CD14-positive monocyte (primary cell): Measurements from ENCODE around the gene ZGPAT. TPM values are rescaled to one million over a fixed set of nuclear protein-coding genes. Genes with fewer than 3 reads are reported as not detected.

Source experiments
- DNase-seq, 3 donors: peaks; one replicate each; pipeline ENCODE4 v3.0.0-alpha.2; 2011 to 2022
- H2AFZ ChIP-seq: 2 replicates; pipeline ENCODE4 v1.6.0; 2012; ENCODE audit warnings: mild to moderate bottlenecking, low read depth, low read length, inconsistent platforms; ENCODE audit not compliant: insufficient read depth, poor library complexity, severe bottlenecking
- H3K27ac ChIP-seq, 2 donors: 1 replicate in 1 of 2; 2 replicates in 1 of 2; pipeline ENCODE4 v1.5.1; 2012 to 2013; ENCODE audit warnings: low read length in 2 of 2, control low read depth in 1 of 2, inconsistent platforms in 1 of 2, low read depth in 1 of 2, mild to moderate bottlenecking in 1 of 2
- H3K27me3 ChIP-seq, 2 donors: one replicate each; pipeline versions ENCODE4 v1.6.0 to v1.6.1; 2011 to 2013; ENCODE audit warnings: low read length in 2 of 2; ENCODE audit not compliant: control insufficient read depth in 2 of 2, insufficient read depth in 2 of 2
- H3K36me3 ChIP-seq, 2 donors: replicated peaks in 1 of 2; 1 replicate in 1 of 2; 2 replicates in 1 of 2; pipeline versions ENCODE4 v1.5.1 to v1.6.1; 2012 to 2013; ENCODE audit warnings: low read length in 2 of 2, control low read depth in 1 of 2, inconsistent platforms in 1 of 2, mild to moderate bottlenecking in 1 of 2; ENCODE audit not compliant: insufficient read depth in 2 of 2, control insufficient read depth in 1 of 2
- H3K4me1 ChIP-seq, 2 donors: 1 replicate in 1 of 2; 2 replicates in 1 of 2; pipeline versions ENCODE4 v1.5.1 to v1.6.1; 2012 to 2013; ENCODE audit warnings: low read length in 2 of 2, control low read depth in 1 of 2, inconsistent platforms in 1 of 2, mild to moderate bottlenecking in 1 of 2, moderate library complexity in 1 of 2; ENCODE audit not compliant: insufficient read depth in 2 of 2, control insufficient read depth in 1 of 2
- H3K4me2 ChIP-seq: replicated peaks from 2 replicates; pipeline ENCODE3; 2012; ENCODE audit warnings: low read length, moderate library complexity, mild to moderate bottlenecking; ENCODE audit not compliant: poor library complexity, severe bottlenecking; ENCODE audit errors: extremely low read depth
- H3K4me3 ChIP-seq, 3 experiments: fragments of 200-600 bp in 1 of 3; sonication (generic) in 1 of 3; replicated peaks in 1 of 3; 1 replicate in 2 of 3; 2 replicates in 1 of 3; pipeline ENCODE4 v1.5.1; 2011 to 2013; ENCODE audit warnings: low read length in 3 of 3, mild to moderate bottlenecking in 3 of 3, control low read depth in 2 of 3, low read depth in 2 of 3, inconsistent platforms in 1 of 3, moderate library complexity in 1 of 3
- H3K79me2 ChIP-seq: 2 replicates; pipeline ENCODE4 v1.6.0; 2012; ENCODE audit warnings: mild to moderate bottlenecking, control low read depth, inconsistent platforms, low read length, moderate library complexity; ENCODE audit not compliant: insufficient read depth
- H3K9ac ChIP-seq: 2 replicates; pipeline ENCODE4 v1.6.0; 2017; ENCODE audit warnings: low read length, mild to moderate bottlenecking; ENCODE audit not compliant: insufficient read depth, poor library complexity, severe bottlenecking
- H3K9me3 ChIP-seq, 2 donors: replicated peaks in 1 of 2; 1 replicate in 1 of 2; 2 replicates in 1 of 2; pipeline versions ENCODE4 v1.5.1 to v1.6.1; 2012 to 2013; ENCODE audit warnings: low read length in 2 of 2, control low read depth in 1 of 2; ENCODE audit not compliant: control insufficient read depth in 1 of 2, insufficient read depth in 1 of 2
- H4K20me1 ChIP-seq: 2 replicates; pipeline ENCODE4 v1.6.0; 2012; ENCODE audit warnings: mild to moderate bottlenecking, low read length, control low read depth, moderate library complexity; ENCODE audit not compliant: insufficient read depth
- H3K27ac Mint-ChIP-seq, 7 donors: one replicate each; pipeline ENCODE4 v1.8.0; 2020; ENCODE audit warnings: mild to moderate bottlenecking in 7 of 7, mixed read lengths in 7 of 7, moderate library complexity in 6 of 7, inconsistent platforms in 2 of 7
- H3K27me3 Mint-ChIP-seq, 3 donors: one replicate each; pipeline ENCODE4 v1.8.0; 2021 to 2022; ENCODE audit warnings: low read depth in 3 of 3, mild to moderate bottlenecking in 3 of 3, mixed read lengths in 3 of 3, moderate library complexity in 3 of 3, inconsistent platforms in 1 of 3
- H3K36me3 Mint-ChIP-seq, 2 donors: one replicate each; pipeline ENCODE4 v1.8.0; 2020; ENCODE audit warnings: mixed read lengths in 2 of 2, inconsistent platforms in 1 of 2, mild to moderate bottlenecking in 1 of 2
- H3K4me1 Mint-ChIP-seq: one replicate; pipeline ENCODE4 v1.8.0; 2020; ENCODE audit warnings: mild to moderate bottlenecking, mixed read lengths
- H3K4me3 Mint-ChIP-seq, 2 donors: one replicate each; pipeline ENCODE4 v1.8.0; 2020; ENCODE audit warnings: mild to moderate bottlenecking in 2 of 2, mixed read lengths in 2 of 2, moderate library complexity in 1 of 2
- H3K9me3 Mint-ChIP-seq, 7 donors: one replicate each; pipeline ENCODE4 v1.8.0; 2020 to 2022; ENCODE audit warnings: mixed read lengths in 7 of 7, mild to moderate bottlenecking in 6 of 7, moderate library complexity in 6 of 7, inconsistent platforms in 2 of 7
- WGBS: methylation state at CpG from one replicate; pipeline ENCODE4 v1.1.5; 2013; ENCODE audit warnings: missing lambda C conversion rate; ENCODE audit not compliant: insufficient coverage; 5-methylcytosine and 5-hydroxymethylcytosine counted together
- intact Hi-C, 2 donors: fragments of 100-400 bp; cut with micrococcal nuclease; formaldehyde crosslinking; loops; one replicate each; pipeline versions ENCODE4 v1.15.0 to v1.15.1; 2023
- polyA plus RNA-seq, 3 donors: library from polyadenylated mRNA; depleted of rRNA in 1 of 3; unstranded in 2 of 3; stranded (reverse) in 1 of 3; fragments of 300-500 nt in 2 of 3; fragments of >200 nt in 1 of 3; fragmentation: Illumina TruSeq in 2 of 3; gene quantifications; 1 replicate in 2 of 3; 2 replicates in 1 of 3; pipeline ENCODE4 v1.2.3, GENCODE V29; 2012 to 2021
- TF ChIP-seq, protein P1 (sequence below): fragments of 200-600 bp; IDR thresholded peaks from one replicate; pipeline ENCODE4 v1.8.0; 2022; ENCODE audit warnings: antibody characterized with exemption, mild to moderate bottlenecking

Gene ZGPAT
- polyA plus RNA-seq, 3 donors, result 24.2 to 58.6 (median 28.3) TPM

- Mint-ChIP-seq H3K9me3 (peaks cover 0 to 4% (median 0%) of the 10 kb centered on the region in 7 donors), H3K4me1 (peaks cover 21% of the 10 kb centered on the region), H3K36me3 (peaks cover 0 to 30% of the 10 kb centered on the region in 2 donors), H3K4me3 (peak overlapping the region in 1 of 2 donors; percentile 63), H3K27me3 (peaks cover 17 to 37% (median 25%) of the 10 kb centered on the region in 3 donors), H3K27ac (no peak overlapping the region)
- Histone ChIP-seq H3K4me3 (peak overlapping the region in 1 of 3 experiments; percentile 14), H3K27me3 (peaks cover 8 to 26% of the 10 kb centered on the region in 2 donors), H3K9ac (no peak overlapping the region), H2AFZ (no peak overlapping the region), H3K4me2 (peak overlapping the region; percentile 91), H4K20me1 (peaks cover 67% of the 10 kb centered on the region), H3K4me1 (peaks cover 35 to 47% of the 10 kb centered on the region in 2 donors), H3K79me2 (peaks cover 7% of the 10 kb centered on the region), H3K9me3 (no peaks in the 10 kb centered on the region), H3K36me3 (peaks cover 31 to 37% of the 10 kb centered on the region in 2 donors), H3K27ac (no peak overlapping the region)
- no peak for DNase-seq
- intact Hi-C loops, result loop anchor here (5.0 kb wide), 2 partner anchors 95 to 165 kb away; partner anchors contain the start of gene HELZ2 (in 1 of the 2)
- 0% methylated on average over 15 of the region's 26 CpGs for WGBS
- TF ChIP-seq, protein P1, sequence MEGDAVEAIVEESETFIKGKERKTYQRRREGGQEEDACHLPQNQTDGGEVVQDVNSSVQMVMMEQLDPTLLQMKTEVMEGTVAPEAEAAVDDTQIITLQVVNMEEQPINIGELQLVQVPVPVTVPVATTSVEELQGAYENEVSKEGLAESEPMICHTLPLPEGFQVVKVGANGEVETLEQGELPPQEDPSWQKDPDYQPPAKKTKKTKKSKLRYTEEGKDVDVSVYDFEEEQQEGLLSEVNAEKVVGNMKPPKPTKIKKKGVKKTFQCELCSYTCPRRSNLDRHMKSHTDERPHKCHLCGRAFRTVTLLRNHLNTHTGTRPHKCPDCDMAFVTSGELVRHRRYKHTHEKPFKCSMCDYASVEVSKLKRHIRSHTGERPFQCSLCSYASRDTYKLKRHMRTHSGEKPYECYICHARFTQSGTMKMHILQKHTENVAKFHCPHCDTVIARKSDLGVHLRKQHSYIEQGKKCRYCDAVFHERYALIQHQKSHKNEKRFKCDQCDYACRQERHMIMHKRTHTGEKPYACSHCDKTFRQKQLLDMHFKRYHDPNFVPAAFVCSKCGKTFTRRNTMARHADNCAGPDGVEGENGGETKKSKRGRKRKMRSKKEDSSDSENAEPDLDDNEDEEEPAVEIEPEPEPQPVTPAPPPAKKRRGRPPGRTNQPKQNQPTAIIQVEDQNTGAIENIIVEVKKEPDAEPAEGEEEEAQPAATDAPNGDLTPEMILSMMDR, result no peak
Measured at GRCh38 chr20:63737695-63737944, 29.8 kb downstream of the ZGPAT start.

GRCh38 chr20:63737945-63738686 is 30.3 kb downstream of the ZGPAT start:
- 19% methylated on average over 43 of the region's 43 CpGs for WGBS
- peaks cover 28 to 33% of the 10 kb centered on the region in 2 donors for H3K36me3 ChIP-seq
- peaks cover 62% of the 10 kb centered on the region for H4K20me1 ChIP-seq
- TF ChIP-seq, protein P1, result no peak
- Mint-ChIP-seq H3K27me3 (peaks cover 17 to 37% (median 25%) of the 10 kb centered on the region in 3 donors), H3K36me3 (peaks cover under 1 to 30% of the 10 kb centered on the region in 2 donors), H3K4me3 (peak overlapping the region; percentile 35 to 37), H3K4me1 (peaks cover 21% of the 10 kb centered on the region), H3K27ac (no peak overlapping the region), H3K9me3 (peaks cover 0 to 4% (median 0%) of the 10 kb centered on the region in 7 donors)
- H3K27me3 ChIP-seq, result peaks cover 8 to 26% of the 10 kb centered on the region in 2 donors
- no peak overlapping the region for H2AFZ ChIP-seq
- H3K9me3 ChIP-seq, result no peaks in the 10 kb centered on the region
- peak overlapping the region in 1 of 3 experiments; percentile 75 for H3K4me3 ChIP-seq
- H3K27ac ChIP-seq, result no peak overlapping the region
- peaks cover 7% of the 10 kb centered on the region for H3K79me2 ChIP-seq
- intact Hi-C loops, result loop anchor here (5.0 kb wide), 2 partner anchors 96 to 166 kb away; partner anchors contain the start of gene HELZ2 (in 1 of the 2)
- no peak overlapping the region for H3K9ac ChIP-seq
- H3K4me1 ChIP-seq, result peaks cover 35 to 47% of the 10 kb centered on the region in 2 donors
- H3K4me2 ChIP-seq, result peak overlapping the region; percentile 91
- DNase-seq, result no peak
